Activated CD8-positive, alpha-beta memory T cell treated with anti-CD3 and anti-CD28 coated beads, Interleukin-2, amount 10 ng/mL, durations not matched to agents 7 days and 5 days (primary cell): ENCODE measurements around the gene PLCH2. TPM values are rescaled to one million over a fixed set of nuclear protein-coding genes. Genes with fewer than 3 reads are reported as not detected.
A peak's percentile ranks its signal among the peaks of the same experiment; 100 is the strongest.

Experiments
- ATAC-seq: fragments of 150-1000 bp; cut with Tn5 transposase; one replicate; pipeline ENCODE4 v1.10.0; 2021; ENCODE audit warnings: moderate library complexity
- CTCF ChIA-PET: fragments of 350-600 bp; sonication (Branson Sonifier 250); formaldehyde crosslinking; loops from one replicate; lab custom pipeline; 2021; ENCODE audit warnings: antibody characterized with exemption; lab: Charles Lee
- DNase-seq: peaks from one replicate; pipeline ENCODE4 v3.0.0-alpha.2; 2020
- H3K27ac Mint-ChIP-seq: one replicate; pipeline ENCODE4 v1.8.0; 2021; ENCODE audit warnings: mild to moderate bottlenecking, mixed read lengths
- H3K27me3 Mint-ChIP-seq: one replicate; pipeline ENCODE4 v1.8.0; 2021; ENCODE audit warnings: mixed read lengths
- H3K36me3 Mint-ChIP-seq: one replicate; pipeline ENCODE4 v1.8.0; 2021; ENCODE audit warnings: mild to moderate bottlenecking, mixed read lengths
- H3K4me1 Mint-ChIP-seq: one replicate; pipeline ENCODE4 v1.8.0; 2021; ENCODE audit warnings: mixed read lengths
- H3K4me3 Mint-ChIP-seq: one replicate; pipeline ENCODE4 v1.8.0; 2021; ENCODE audit warnings: mild to moderate bottlenecking, moderate library complexity, mixed read lengths
- H3K9me3 Mint-ChIP-seq: one replicate; pipeline ENCODE4 v1.8.0; 2022; ENCODE audit warnings: low read depth, mixed read lengths
- total RNA-seq, 2 experiments: library from RNA; stranded (reverse); gene quantifications; one replicate each; pipeline ENCODE4 v1.2.3, GENCODE V29; 2021

Gene PLCH2
- total RNA-seq, 2 experiments from 2014 or later: 6.5 to 13.5 TPM

DNA sequence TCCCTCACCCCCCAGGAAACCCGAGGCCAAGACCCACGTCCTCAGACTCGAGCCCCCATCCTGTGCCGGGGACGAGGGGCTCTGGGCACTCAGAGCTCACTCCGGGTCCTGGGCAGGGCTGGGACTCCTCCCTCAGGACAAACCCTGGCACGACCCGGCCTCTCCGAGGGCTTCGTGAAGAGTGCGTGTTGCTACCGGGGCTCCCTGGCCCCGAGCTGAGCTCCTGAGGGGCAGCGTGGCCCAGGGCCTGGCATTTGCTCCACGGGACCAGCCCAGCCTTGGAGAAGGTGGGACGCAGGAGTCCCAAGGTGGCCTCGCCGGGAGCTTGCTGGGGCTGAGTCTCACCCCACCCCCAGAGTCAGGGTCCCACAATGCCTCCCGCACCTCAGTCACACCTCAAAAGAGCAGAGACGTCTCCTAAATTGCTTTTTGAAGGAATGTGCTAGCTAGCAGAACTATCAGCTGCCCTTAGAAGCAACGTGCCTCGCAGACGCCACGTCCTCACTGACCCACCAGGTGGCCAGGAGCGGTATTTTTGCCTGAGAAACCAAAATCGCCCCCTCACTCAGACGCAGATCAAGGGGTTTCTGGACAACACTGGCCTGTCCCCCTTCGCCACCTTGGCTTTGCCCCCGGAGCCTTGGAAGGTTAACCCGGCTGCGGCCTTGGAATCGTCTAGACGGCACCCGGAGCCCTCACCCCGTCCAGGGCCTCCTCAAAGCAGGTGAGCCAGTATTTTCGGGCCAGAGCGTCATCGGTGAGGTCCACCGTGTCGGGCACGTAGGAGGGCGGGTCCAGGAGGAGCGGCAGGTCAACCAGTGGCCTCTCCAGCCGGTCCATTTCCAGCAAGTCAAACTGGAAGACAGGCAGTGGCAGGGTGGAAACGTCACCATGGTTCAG lies 39.0 kb downstream of the PLCH2 start:
- H3K4me1 Mint-ChIP-seq: no peaks in the 10 kb centered on the region
- no peak overlapping the region for H3K27ac Mint-ChIP-seq
- no peaks in the 10 kb centered on the region for H3K9me3 Mint-ChIP-seq
- CTCF ChIA-PET: no interaction called here
- H3K27me3 Mint-ChIP-seq: no peaks in the 10 kb centered on the region
- peaks cover 14% of the 10 kb centered on the region for H3K36me3 Mint-ChIP-seq
- DNase-seq (no peak), ATAC-seq (no peak)
- H3K4me3 Mint-ChIP-seq: no peak overlapping the region

DNA sequence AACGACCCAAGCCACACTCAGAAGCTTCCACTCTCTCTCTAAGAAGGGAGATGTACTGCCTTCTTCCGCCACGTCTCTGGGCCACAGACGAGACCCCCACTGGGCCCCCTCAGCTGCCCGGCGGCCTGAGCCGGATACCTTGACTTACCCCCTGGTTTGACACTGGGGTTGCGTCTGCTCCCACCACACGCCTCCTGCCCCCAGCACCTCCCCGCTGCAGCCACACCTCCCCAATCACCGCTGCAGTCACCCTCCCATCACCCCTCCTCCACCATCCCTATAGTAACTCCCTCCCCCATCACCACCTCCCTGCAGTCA lies 39.6 kb downstream of the PLCH2 start:
- DNase-seq (no peak), ATAC-seq (no peak)
- Mint-ChIP-seq H3K27ac (no peak overlapping the region), H3K4me3 (no peak overlapping the region), H3K27me3 (no peaks in the 10 kb centered on the region), H3K4me1 (no peaks in the 10 kb centered on the region), H3K36me3 (peaks cover 17% of the 10 kb centered on the region), H3K9me3 (no peaks in the 10 kb centered on the region)
- CTCF ChIA-PET: no interaction called here

DNA sequence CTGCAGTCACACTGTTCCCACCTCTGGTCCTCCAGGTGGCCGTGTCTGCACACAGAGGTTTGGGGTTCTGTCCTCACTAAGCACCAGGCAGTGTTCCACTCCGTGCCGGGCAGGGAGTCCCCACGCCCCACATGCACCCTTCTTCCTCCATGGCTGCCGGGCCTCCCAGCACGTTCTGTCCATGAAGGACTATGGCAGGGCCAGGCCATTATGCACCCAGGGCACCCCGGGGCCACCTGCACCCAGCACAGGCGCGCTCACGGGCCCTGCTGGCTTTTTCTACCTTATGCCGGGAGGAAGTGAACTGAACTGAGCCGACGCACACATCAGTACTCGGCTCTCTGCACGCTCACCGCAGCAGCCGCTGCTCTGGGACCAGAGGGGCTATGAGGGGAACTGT lies 40.0 kb downstream of the PLCH2 start:
- DNase-seq (no peak), ATAC-seq (no peak)
- Mint-ChIP-seq H3K27ac (no peak overlapping the region), H3K27me3 (no peaks in the 10 kb centered on the region), H3K9me3 (no peaks in the 10 kb centered on the region), H3K36me3 (peaks cover 21% of the 10 kb centered on the region), H3K4me1 (no peaks in the 10 kb centered on the region), H3K4me3 (no peak overlapping the region)
- CTCF ChIA-PET: no interaction called here

DNA sequence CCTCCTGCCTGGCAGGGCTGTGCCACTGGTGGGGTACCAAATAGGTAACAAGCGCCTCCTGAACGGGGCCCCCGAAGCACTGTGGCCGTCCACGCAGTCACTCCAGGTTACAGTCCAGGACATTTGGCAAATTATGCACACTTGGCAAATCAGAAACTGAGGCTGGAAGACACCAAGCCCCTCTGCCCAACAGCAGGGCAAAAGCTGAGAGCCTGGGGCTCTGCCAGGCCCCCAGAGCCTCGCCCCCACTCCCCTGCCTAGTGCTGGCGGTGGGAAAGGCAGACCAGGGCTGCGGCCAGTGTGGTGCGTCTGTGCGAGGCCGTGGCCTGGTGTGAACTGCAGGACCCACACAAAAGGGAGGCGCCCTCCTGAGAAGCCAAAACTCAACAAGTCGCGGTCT lies 40.9 kb downstream of the PLCH2 start:
- H3K36me3 Mint-ChIP-seq: peaks cover 16% of the 10 kb centered on the region
- no peaks in the 10 kb centered on the region for H3K27me3 Mint-ChIP-seq
- no peak overlapping the region for H3K4me3 Mint-ChIP-seq
- DNase-seq (no peak), ATAC-seq (no peak)
- H3K4me1 Mint-ChIP-seq: no peaks in the 10 kb centered on the region
- no peak overlapping the region for H3K27ac Mint-ChIP-seq
- no peaks in the 10 kb centered on the region for H3K9me3 Mint-ChIP-seq
- CTCF ChIA-PET: no interaction called here

DNA sequence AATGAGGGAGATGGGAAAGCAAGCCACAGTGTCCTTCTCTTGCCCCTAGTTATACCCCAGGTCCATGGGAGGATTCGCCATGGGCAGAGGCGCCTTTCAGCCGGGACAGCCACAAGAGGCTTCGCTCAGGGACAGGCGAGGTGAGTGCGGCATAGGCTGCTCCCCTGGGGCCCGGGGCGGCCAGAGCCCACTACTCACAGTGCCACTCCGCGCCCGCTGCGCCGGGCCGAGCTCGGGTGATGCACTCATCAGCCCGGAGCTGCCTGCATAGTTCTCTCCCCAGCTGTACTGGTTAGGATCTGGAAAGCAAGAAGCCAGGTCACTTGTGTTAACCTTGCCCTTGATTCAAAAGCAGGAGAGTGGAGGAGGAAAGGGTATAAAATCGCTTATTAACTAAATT lies 41.9 kb downstream of the PLCH2 start:
- peaks cover 7% of the 10 kb centered on the region for H3K4me1 Mint-ChIP-seq
- H3K4me3 Mint-ChIP-seq: no peak overlapping the region
- no peaks in the 10 kb centered on the region for H3K9me3 Mint-ChIP-seq
- no peaks in the 10 kb centered on the region for H3K27me3 Mint-ChIP-seq
- no peak overlapping the region for H3K27ac Mint-ChIP-seq
- DNase-seq (no peak), ATAC-seq (no peak)
- CTCF ChIA-PET: no interaction called here
- peaks cover 16% of the 10 kb centered on the region for H3K36me3 Mint-ChIP-seq

DNA sequence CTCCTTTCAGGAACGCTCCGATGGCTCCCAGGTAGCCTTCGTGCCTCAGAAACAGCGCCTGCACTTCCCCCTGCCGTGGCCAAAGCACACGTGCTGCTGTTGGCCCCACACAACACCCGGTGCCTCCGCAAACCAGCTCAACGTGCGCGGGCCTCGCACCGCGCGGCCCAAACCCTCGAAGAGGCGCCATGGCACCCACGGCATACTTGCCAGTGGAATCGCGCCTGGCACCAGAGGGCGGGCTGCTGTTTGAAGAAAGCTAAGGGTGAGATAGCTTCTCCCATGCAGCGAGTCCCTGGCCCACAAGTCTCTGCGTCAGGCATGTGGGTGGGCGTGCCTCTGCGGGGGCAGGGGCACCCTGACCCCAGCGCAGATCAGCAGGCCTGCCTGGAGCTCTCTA lies 42.4 kb downstream of the PLCH2 start:
- CTCF ChIA-PET: interaction anchor here (2.0 kb wide), 1 partner anchor 30 kb away, joined by 8 read pairs; no protein-coding TSS in a partner anchor
- ATAC-seq: no peak
- peaks cover 18% of the 10 kb centered on the region for H3K36me3 Mint-ChIP-seq

DNA sequence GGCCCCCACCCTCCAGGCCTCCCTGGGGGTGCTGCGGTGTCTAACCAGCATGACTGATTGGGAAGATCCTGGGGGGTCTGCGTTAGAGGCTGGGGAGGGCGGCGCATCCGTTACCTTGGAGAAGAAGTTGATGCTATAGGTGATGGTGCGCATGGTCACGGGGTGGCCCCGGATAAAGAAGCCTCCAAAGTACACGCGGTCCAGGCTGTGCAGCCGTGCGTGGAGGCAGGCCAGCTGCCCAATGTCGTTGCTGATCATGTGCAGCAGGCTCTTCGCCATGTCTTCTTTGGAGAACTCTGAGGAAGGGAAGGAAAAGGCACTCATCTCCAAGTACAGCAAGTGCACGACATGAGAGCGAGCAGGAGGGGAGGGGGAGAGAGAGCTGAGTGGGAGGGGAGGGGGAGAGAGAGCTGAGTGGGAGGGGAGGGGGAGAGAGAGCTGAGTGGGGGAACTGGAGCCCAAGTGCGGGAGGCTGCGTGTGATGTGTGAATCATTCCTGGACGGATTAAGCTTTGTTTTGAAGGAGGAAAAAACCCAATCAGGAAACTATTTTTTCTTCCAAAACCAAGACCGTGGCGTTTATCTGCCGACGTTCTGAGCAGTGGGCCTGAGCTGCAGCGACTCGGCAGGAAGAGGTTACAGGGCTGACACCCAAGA lies 43.1 kb downstream of the PLCH2 start:
- Mint-ChIP-seq H3K27me3 (no peaks in the 10 kb centered on the region), H3K4me1 (peaks cover 17% of the 10 kb centered on the region), H3K9me3 (no peaks in the 10 kb centered on the region), H3K4me3 (no peak overlapping the region), H3K36me3 (peaks cover 18% of the 10 kb centered on the region), H3K27ac (no peak overlapping the region)
- CTCF ChIA-PET: interaction anchor here (2.0 kb wide), 1 partner anchor 29 kb away, joined by 8 read pairs; no protein-coding TSS in a partner anchor
- DNase-seq (no peak), ATAC-seq (no peak)

More for the DNA sequence above, 42.4 kb downstream of the PLCH2 start:
- Mint-ChIP-seq H3K27ac (no peak overlapping the region), H3K4me1 (peaks cover 13% of the 10 kb centered on the region), H3K9me3 (no peaks in the 10 kb centered on the region), H3K27me3 (no peaks in the 10 kb centered on the region), H3K4me3 (no peak overlapping the region)
- DNase-seq: no peak

DNA sequence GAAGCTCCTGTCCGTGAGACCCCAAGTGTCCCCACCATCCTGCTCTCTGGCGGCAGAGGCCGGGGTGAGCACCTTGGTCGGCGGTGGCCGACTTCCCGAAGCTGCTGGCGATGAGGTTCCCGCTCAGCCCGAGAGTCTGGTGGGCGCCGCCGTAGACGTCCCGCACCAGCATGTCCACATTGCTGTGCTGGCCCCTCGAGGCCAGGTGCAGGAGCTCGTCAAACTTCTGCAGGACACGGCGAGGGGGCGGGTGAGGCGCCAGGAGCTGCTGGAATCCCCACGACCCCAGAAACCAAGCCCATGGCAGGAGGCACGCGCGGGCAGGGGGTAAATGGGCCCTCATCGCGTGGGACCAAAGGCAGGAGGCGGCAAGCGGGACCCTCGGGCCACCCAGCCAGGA lies 43.6 kb downstream of the PLCH2 start:
- DNase-seq: no peak
- Mint-ChIP-seq H3K4me1 (peaks cover 23% of the 10 kb centered on the region), H3K27me3 (no peaks in the 10 kb centered on the region), H3K4me3 (no peak overlapping the region), H3K27ac (no peak overlapping the region), H3K9me3 (no peaks in the 10 kb centered on the region), H3K36me3 (peaks cover 18% of the 10 kb centered on the region)
- CTCF ChIA-PET: interaction anchor here (2.0 kb wide), 1 partner anchor 28 kb away, joined by 8 read pairs; no protein-coding TSS in a partner anchor
- no peak for ATAC-seq

DNA sequence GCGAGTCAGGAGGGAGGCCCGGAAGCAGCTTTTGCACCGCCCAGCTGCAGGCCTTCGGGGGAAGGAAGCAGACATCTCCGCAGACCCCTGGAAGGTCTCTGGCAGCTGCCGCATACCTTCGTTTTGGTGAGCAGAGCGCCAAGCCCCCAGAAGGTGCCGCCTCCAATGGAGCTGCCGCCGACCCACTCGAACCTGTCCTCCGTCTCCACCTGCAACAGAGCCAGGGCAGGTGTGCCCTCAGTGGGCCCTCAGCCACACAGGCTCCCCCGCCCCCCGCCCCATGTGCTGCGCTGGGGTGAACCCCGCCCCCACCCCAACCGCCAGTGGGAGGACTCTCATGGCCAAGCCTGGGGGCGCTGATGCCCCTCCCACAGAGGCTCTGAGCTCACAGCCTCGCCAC lies 44.1 kb downstream of the PLCH2 start:
- CTCF ChIA-PET: interaction anchor here (2.0 kb wide), 1 partner anchor 28 kb away, joined by 8 read pairs; no protein-coding TSS in a partner anchor

DNA sequence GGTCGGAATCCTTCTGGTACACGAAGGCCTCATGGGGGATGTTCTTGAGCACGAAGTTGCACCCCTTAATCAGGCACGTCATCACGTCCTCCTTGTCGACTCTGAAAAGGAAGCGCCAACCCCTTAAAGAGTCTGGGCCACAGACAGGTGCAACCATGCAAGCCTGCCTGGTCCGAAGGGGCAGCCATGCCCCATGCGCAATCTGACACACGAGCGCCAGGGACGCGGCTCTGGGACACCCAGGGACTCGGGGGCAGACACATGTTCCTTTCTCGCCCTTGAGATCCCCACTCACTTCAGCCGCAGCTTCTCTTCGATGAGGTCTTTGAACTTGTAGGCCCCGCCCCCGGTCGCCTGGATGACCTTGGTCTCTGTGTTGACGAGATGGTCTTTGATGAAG lies 44.7 kb downstream of the PLCH2 start:
- H3K27ac Mint-ChIP-seq: no peak overlapping the region
- no peak for ATAC-seq
- CTCF ChIA-PET: no interaction called here

More for the DNA sequence above, 44.1 kb downstream of the PLCH2 start:
- H3K9me3 Mint-ChIP-seq: no peaks in the 10 kb centered on the region
- H3K27me3 Mint-ChIP-seq: no peaks in the 10 kb centered on the region
- no peak overlapping the region for H3K4me3 Mint-ChIP-seq
- DNase-seq: no peak
- no peak for ATAC-seq
- H3K36me3 Mint-ChIP-seq: peaks cover 21% of the 10 kb centered on the region
- peaks cover 28% of the 10 kb centered on the region for H3K4me1 Mint-ChIP-seq
- no peak overlapping the region for H3K27ac Mint-ChIP-seq

DNA sequence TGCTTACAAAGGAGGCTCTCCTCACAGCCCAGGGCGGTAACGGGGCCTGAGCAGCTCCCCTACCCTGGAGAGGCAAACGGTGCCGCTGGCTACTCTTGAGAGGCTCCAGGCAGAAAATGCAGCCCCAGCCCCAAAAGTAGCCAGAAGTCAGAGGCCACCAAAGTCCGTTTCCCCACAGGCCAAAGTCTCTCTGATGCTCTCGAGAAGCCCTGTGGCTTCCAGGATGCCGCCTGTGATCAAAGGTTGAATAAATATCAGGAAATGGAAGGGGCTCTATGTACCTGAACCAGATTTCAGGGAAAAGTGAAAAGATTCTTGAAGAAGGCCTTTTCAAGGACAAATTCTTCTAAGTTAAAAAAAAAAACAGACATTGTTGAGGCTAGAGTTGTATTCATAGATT lies 46.1 kb downstream of the PLCH2 start:
- H3K27ac Mint-ChIP-seq: no peak overlapping the region
- peaks cover 34% of the 10 kb centered on the region for H3K4me1 Mint-ChIP-seq
- H3K27me3 Mint-ChIP-seq: peaks cover 2% of the 10 kb centered on the region
- H3K9me3 Mint-ChIP-seq: no peaks in the 10 kb centered on the region
- peak overlapping the region; percentile 73 for H3K4me3 Mint-ChIP-seq
- DNase-seq (no peak), ATAC-seq (no peak)
- H3K36me3 Mint-ChIP-seq: peaks cover 19% of the 10 kb centered on the region
- CTCF ChIA-PET: no interaction called here

More for the DNA sequence above, 44.7 kb downstream of the PLCH2 start:
- Mint-ChIP-seq H3K4me1 (peaks cover 28% of the 10 kb centered on the region), H3K4me3 (no peak overlapping the region), H3K27me3 (no peaks in the 10 kb centered on the region), H3K9me3 (no peaks in the 10 kb centered on the region), H3K36me3 (peaks cover 23% of the 10 kb centered on the region)
- DNase-seq: no peak

DNA sequence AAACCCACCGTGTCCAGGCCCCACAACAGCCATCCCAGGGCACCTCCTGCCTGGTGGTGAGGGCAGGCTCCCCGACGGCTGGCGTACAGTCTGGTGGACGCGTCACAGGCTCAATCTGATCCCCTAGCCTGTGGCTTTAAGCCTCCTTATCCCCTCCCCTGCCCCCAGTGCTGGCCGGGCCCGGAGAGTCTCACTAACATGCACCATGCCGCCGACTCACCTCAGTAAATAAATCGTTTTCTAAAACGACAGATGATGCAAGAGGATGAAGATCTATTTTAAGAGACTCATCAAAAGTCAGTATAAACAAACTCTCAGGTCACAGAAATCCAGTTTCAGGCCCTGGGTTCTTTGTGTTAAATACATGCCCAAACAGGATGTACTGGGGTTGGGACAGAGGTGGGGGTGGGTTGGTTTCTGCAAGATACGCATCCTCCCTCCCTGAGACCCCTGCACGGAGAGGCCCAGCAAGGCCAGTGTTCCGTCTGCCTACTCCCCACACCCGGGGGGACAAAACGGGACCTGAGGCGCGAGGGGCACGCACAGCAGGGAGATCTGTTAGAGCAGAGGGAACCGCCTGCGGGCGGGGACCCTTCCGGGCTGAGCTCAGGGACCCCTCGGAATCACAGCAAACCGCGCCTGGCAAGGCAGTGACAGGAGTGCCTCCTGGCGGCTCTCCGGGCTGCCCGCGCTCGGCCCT lies 47.3 kb downstream of the PLCH2 start:
- DNase-seq: no peak
- H3K4me1 Mint-ChIP-seq: peaks cover 36% of the 10 kb centered on the region
- CTCF ChIA-PET: interaction anchor here (1.0 to 4.9 kb wide), 13 partner anchors 11 to 334 kb away, joined by 3 to 95 read pairs (median 6); partner anchors contain the start of genes FAAP20, PEX10 and TNFRSF14
- no peaks in the 10 kb centered on the region for H3K9me3 Mint-ChIP-seq
- peak; percentile 7 for ATAC-seq
- peak overlapping the region; percentile 88 for H3K27ac Mint-ChIP-seq
- H3K4me3 Mint-ChIP-seq: peak overlapping the region; percentile 73
- peaks cover 17% of the 10 kb centered on the region for H3K36me3 Mint-ChIP-seq
- H3K27me3 Mint-ChIP-seq: peaks cover 2% of the 10 kb centered on the region
